Transverse colon (tissue), 4 donors: ENCODE data around the gene PLEKHG4B.

Source experiments
- CTCF ChIP-seq, 5 experiments: fragments of 200-600 bp in 3 of 5; fragments of 450-650 bp in 2 of 5; sonication (generic) in 3 of 5; IDR thresholded peaks; 1 replicate in 2 of 5; 2 replicates in 3 of 5; pipeline ENCODE4 v1.5.1; 2016 to 2017; ENCODE audit warnings: antibody characterized with exemption in 5 of 5, inconsistent platforms in 3 of 5, mild to moderate bottlenecking in 2 of 5, moderate library complexity in 1 of 5
- POLR2A ChIP-seq: fragments of 450-650 bp; IDR thresholded peaks from one replicate; pipeline ENCODE4 v1.6.1; 2016; ENCODE audit warnings: antibody characterized with exemption, mild to moderate bottlenecking, moderate library complexity
- POLR2AphosphoS5 ChIP-seq, 3 donors: sonication (generic); formaldehyde crosslinking; IDR thresholded peaks; one replicate each; pipeline ENCODE4 v1.6.1; 2016; ENCODE audit warnings: antibody characterized with exemption in 3 of 3

- TF ChIP-seq POLR2A (no peak), CTCF (IDR thresholded peaks at IDR 0.05) (no peak), POLR2AphosphoS5 (IDR thresholded peaks at IDR 0.05) (no peak)
These were observed 121.9 kb downstream of the PLEKHG4B start for GRCh38 chr5:213803-214395.
